Measurements from ENCODE around the gene ANO1. TPM values are rescaled to one million over a fixed set of nuclear protein-coding genes. Genes with fewer than 3 reads are reported as not detected.
A peak's percentile ranks its signal among the peaks of the same experiment; 100 is the strongest.

Gene ANO1
- total RNA-seq, 1 experiment from 2014 or later = 184 TPM

DNA sequence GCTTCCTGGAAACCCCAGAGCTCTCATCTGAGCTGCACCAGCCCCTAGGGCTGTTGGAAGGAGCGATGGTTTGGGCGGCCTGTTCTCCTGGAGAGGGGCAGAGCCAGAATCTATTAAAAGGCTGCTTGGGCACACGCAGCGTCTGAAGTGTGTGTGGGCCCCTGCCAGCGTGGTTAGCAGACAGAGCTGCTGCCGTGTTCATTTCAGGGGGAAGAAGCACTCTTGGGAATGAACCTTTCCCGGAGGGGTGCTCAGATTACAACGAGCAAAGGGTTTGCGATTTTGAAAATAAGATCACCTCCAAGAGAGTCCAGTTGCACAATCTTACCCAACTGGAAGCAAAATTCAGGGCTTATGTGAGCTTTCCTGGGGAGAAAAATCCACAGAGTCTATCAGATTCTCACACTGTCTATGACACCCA is 12.9 kb downstream of the ANO1 start:
- Histone ChIP-seq H3K4me3 (ENCODE audit: low read length) (no peak overlapping the region), H3K27me3 (ENCODE audit: low read length) (no peaks in the 10 kb centered on the region), H3K9me2 (replicated peaks; ENCODE audit: low read length) (no peaks in the 10 kb centered on the region), H3F3A (ENCODE audit: low read length, unreplicated experiment) (no peaks in the 10 kb centered on the region), H3K4me1 (ENCODE audit: insufficient read depth, low read length) (peaks cover 2% of the 10 kb centered on the region), H2AFZ (ENCODE audit: low read length) (no peak overlapping the region), H3K36me3 (ENCODE audit: low read depth, low read length) (peaks cover 56% of the 10 kb centered on the region), H3K4me2 (ENCODE audit: low read length) (no peak overlapping the region), H4K20me1 (ENCODE audit: low read length) (peaks cover 43% of the 10 kb centered on the region; the same call in 1 of the 2 replicates), H3K9ac (ENCODE audit: low read length) (no peak overlapping the region), H3K9me3 (ENCODE audit: low read length) (no peaks in the 10 kb centered on the region), H3K79me2 (ENCODE audit: low read length) (peaks cover 93% of the 10 kb centered on the region), H3K27ac (ENCODE audit: low read length) (no peak overlapping the region)
- DNase-seq (no peak), ATAC-seq (no peak)
- BruUV-seq (replicated peaks) = TSS peak; percentile 2
- ChIA-PET CTCF (interaction anchor here (0.6 kb wide), 1 partner anchor 19 kb away, joined by 4 read pairs; no protein-coding TSS in a partner anchor), POLR2A (ENCODE audit: unreplicated experiment) (interaction anchor here (0.6 kb wide), 1 partner anchor 298 kb away, joined by 3 read pairs; no protein-coding TSS in a partner anchor)
- no peak for TF ChIP-seq CTCF (conservative IDR thresholded peaks at IDR 0.05; ENCODE audit: low read depth, low read length)
- no peak for TF ChIP-seq EZH2phosphoT487 (IDR thresholded peaks at IDR 0.05; ENCODE audit: borderline replicate concordance, low read length)
- no peak for TF ChIP-seq EZH2 (IDR thresholded peaks at IDR 0.05; ENCODE audit: low read length, unreplicated experiment)
- intact Hi-C loops (cut with micrococcal nuclease) = no loop called here

DNA sequence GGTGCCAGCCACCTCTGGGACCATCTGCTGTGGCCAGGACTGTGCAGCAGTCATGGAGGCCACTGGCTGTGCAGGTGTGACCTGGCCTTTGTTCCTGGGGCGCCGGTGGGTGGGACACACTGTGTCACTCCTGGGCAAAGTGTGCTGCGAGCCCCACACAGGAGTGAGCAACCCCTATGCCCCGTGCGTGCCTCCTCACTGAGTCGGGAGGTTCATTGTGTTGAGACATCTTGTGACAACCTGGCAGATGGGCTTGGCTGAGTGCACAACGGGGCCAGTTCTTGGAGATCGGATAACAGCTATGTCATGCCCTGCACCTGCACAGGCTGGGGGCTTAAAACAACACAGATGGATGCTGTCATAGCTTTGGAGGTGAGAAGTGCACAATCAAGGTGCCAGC is 13.5 kb downstream of the ANO1 start:
- Histone ChIP-seq H2AFZ (ENCODE audit: low read length) (no peak overlapping the region), H3F3A (ENCODE audit: low read length, unreplicated experiment) (no peaks in the 10 kb centered on the region), H3K36me3 (ENCODE audit: low read depth, low read length) (peaks cover 52% of the 10 kb centered on the region), H3K9me2 (replicated peaks; ENCODE audit: low read length) (no peaks in the 10 kb centered on the region), H3K4me3 (ENCODE audit: low read length) (no peak overlapping the region), H4K20me1 (ENCODE audit: low read length) (peaks cover 40% of the 10 kb centered on the region; the same call in 1 of the 2 replicates), H3K27me3 (ENCODE audit: low read length) (no peaks in the 10 kb centered on the region), H3K4me1 (ENCODE audit: insufficient read depth, low read length) (peaks cover 5% of the 10 kb centered on the region), H3K27ac (ENCODE audit: low read length) (no peak overlapping the region), H3K9ac (ENCODE audit: low read length) (no peak overlapping the region), H3K9me3 (ENCODE audit: low read length) (no peaks in the 10 kb centered on the region), H3K4me2 (ENCODE audit: low read length) (no peak overlapping the region), H3K79me2 (ENCODE audit: low read length) (peaks cover 92% of the 10 kb centered on the region)
- ChIA-PET POLR2A (ENCODE audit: unreplicated experiment) (no interaction called here), CTCF (no interaction called here)
- no TSS peak for BruUV-seq (replicated peaks)
- no peak for DNase-seq
- ATAC-seq = no peak
- TF ChIP-seq EZH2phosphoT487 (IDR thresholded peaks at IDR 0.05; ENCODE audit: borderline replicate concordance, low read length) = no peak
- no peak for TF ChIP-seq EZH2 (IDR thresholded peaks at IDR 0.05; ENCODE audit: low read length, unreplicated experiment)
- no peak for TF ChIP-seq CTCF (conservative IDR thresholded peaks at IDR 0.05; ENCODE audit: low read depth, low read length)
- intact Hi-C loops (cut with micrococcal nuclease) = no loop called here

GRCh38 chr11:70092959-70093715 is 15.0 kb downstream of the ANO1 start:
- Histone ChIP-seq H3K27ac (ENCODE audit: low read length) (no peak overlapping the region), H3K9me3 (ENCODE audit: low read length) (no peaks in the 10 kb centered on the region), H3F3A (ENCODE audit: low read length, unreplicated experiment) (no peaks in the 10 kb centered on the region), H3K36me3 (ENCODE audit: low read depth, low read length) (peaks cover 51% of the 10 kb centered on the region), H3K79me2 (ENCODE audit: low read length) (peaks cover 95% of the 10 kb centered on the region), H3K4me2 (ENCODE audit: low read length) (no peak overlapping the region), H4K20me1 (ENCODE audit: low read length) (peaks cover 46% of the 10 kb centered on the region), H3K27me3 (ENCODE audit: low read length) (no peaks in the 10 kb centered on the region), H2AFZ (ENCODE audit: low read length) (no peak overlapping the region), H3K9me2 (replicated peaks; ENCODE audit: low read length) (no peaks in the 10 kb centered on the region), H3K4me1 (ENCODE audit: insufficient read depth, low read length) (peaks cover 5% of the 10 kb centered on the region), H3K9ac (ENCODE audit: low read length) (no peak overlapping the region), H3K4me3 (ENCODE audit: low read length) (no peak overlapping the region)
- CTCF ChIA-PET = no interaction called here
- DNase-seq = no peak
- ATAC-seq = no peak
- POLR2A ChIA-PET (ENCODE audit: unreplicated experiment) = no interaction called here
- TF ChIP-seq CTCF (conservative IDR thresholded peaks at IDR 0.05; ENCODE audit: low read depth, low read length) = no peak
- no peak for TF ChIP-seq EZH2phosphoT487 (IDR thresholded peaks at IDR 0.05; ENCODE audit: borderline replicate concordance, low read length)
- no peak for TF ChIP-seq EZH2 (IDR thresholded peaks at IDR 0.05; ENCODE audit: low read length, unreplicated experiment)
- intact Hi-C loops (cut with micrococcal nuclease) = no loop called here
- no TSS peak for BruUV-seq (replicated peaks)

All from PC-3 (cell line).